GM21737 (cell line): ENCODE measurements around the gene KIFAP3.

Experiments
- ATAC-seq: cut with Tn5 transposase; IDR thresholded peaks from one replicate; pipeline ENCODE4 v1.9.1; 2021; ENCODE audit warnings: mild to moderate bottlenecking, moderate library complexity; ENCODE audit not compliant: unreplicated experiment

The KIFAP3 gene

DNA sequence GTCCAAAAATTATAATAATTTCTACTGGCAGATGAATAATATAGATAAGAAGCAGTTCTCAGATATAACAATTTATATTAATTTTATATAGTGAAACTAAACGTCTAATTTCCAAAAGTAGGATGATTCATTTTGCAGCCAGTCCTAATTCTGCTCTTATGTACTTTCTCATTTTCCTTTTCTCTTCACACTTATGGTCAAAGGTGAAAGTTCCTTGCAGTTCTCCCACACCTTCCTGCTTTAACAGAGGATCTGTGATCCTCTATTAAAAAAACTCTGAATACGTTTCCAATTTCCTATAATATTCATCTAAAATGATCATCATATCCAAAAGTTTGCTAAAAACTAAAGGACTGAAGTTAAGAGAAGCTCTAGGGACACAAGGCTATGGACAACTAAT, 78.5 kb downstream of the KIFAP3 start:
- ATAC-seq, result no peak

DNA sequence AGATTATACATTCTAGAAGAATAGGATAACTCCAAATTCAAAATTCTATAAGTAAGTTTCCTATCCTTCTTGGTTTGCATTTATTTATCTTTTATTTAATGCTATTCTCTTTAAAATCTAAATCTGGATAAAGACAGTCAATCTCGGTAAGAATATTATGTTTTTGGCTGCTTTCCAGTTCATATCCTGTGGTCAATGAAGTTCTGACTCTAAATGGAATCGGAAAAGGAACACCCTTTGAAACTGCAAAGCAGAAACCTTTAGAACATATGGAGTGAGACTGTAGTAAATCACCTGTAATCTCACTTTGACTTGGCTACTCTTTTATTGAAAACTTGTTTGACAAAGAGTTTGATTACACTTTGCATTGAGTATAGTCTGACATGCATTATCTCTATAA, 85.2 kb downstream of the KIFAP3 start:
- ATAC-seq, result no peak

DNA sequence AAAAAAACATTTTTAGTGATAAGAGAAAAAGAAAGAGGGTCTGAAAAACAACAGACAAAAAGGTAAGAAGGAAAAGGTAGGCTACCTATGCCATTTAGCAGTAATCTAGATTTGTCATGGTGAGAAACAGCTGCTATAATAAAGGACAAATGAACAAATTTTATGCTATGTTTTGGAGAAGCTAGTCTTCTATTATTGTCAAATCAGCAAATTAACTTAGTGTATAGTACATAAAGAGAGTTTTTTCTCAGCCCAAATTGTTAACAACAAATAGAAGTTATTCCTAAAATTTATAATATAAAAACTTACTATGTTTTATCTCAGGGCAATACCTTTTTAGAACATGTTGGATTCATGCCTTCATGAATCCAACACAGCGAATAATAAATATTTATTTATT, 88.7 kb downstream of the KIFAP3 start:
- ATAC-seq, result no peak

DNA sequence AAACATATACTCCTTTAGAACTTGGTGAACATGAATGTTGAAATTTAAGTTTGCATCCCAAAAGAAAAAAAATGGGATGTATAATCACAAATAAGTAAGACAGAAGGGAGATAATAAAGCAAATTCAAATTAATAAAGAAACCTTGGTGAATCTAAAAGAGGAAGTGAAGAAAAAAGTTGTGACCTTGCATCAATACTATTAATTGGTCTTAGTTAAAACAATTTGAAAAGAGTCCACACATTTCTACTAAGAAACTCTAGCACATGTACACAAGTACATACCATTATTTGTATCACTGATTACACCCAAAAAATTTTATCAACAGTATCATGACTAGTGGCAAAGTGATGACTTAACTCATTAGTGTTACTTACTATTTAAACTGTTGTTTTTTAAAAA, 100.4 kb downstream of the KIFAP3 start:
- no peak for ATAC-seq

DNA sequence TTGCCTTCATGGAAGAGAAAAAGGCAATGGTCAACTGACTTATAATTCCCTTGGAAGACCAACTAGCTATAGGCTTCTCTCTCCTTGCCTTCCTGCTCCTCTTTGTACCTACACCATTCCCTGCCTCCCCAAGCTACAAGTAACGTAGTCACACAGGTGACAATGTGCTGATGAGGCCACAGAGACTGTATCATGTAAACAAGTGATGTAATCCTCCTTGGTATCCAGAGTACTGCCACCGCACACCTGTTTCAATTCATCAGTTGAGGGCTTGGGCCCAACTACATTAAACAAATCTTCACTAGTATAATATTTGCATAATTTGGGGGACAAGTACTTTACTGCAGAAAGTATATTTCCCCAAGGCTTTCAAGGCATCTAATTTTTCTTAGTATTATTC, 104.4 kb downstream of the KIFAP3 start:
- ATAC-seq, result no peak

DNA sequence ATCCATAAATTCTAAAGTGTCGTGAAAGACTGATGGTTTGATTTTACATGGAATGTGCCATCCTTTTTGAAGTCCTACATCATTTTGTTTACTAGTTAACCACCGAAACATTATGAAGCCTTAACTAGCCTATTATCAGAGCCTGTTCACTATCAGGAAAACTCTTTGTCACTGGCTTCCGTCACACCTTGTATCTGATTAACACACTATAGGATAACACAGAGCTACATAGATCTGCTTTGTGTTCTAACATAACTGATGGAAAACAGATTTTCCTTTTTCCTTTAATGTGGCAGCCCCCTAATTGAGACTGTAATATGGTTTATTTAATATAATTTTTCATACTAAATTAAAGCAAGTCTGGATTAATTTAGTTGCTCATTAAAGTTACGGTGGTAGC, 106.3 kb downstream of the KIFAP3 start:
- ATAC-seq, result no peak

DNA sequence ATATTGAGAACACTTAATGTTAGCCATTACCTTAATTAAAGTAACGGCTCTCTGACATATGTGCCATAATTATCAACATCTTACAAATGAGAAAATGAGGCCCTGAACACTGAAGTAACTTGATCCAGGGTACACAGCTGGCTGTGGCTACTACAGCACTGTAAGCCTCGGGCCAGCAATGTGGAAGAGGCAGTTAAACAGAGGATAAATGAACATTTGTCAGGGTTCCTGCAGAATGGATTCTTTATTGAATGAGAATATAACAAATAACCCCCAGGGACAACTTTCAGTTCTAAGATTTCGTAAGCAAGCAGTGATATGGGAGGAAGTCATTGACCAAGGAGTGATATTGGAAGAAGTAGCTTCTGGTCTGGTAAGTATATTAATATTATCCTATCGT, 110.3 kb downstream of the KIFAP3 start:
- ATAC-seq, result no peak

DNA sequence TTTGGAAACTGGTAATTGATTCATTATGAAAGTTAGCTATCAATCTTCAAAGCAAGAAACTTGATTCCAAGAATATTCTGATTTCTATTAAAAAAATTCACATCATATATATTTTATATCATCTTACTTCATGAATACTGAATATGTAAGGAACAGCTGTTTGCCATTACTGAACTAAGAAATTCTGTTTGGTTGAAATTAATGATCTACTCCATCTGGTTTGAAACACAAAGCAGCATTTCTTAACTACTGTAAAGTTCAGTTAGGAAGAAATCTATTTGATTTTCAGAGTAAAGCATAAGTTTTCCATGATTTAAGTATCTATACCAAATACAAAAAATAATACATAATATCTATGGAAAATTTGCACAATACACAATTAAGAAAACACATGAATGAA, 114.8 kb downstream of the KIFAP3 start:
- ATAC-seq, result no peak

DNA sequence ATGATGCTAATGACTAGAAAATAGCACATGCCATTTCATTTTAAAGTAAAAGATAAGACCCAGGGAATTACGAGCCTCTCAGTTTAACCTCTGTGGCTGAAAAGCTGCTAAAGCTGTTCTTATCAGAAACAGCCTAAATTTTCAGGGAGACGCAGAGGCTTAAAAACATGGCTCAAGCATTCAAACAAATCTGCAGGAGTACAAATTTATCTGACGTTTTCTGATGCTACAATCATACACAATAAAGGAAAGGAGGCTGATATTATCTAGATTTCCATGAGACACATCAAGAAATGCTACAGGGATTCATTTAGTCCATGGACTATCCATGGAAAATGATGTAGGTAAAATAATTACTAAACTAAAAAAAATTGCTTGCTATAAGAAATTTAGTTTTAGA, 115.5 kb downstream of the KIFAP3 start:
- ATAC-seq, result no peak

DNA sequence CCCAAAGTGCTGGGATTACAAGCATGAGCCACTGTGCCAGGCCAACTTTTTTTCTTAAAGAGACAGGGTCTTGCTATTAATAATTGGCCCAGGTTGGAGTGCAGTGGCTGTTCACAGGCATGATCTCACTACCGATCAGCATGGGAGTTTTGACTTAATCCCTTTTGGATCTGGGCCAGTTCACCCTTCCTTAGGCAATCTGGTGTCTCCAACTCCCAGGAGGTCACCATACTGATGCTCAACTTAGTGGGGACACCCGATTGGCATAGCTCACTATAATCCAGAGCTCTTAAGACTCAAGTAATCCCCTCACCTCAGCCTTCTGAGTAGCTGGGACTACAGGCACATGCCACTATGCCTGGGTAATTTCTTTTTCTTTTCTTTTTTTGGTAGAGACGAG, 116.6 kb downstream of the KIFAP3 start:
- ATAC-seq, result no peak

DNA sequence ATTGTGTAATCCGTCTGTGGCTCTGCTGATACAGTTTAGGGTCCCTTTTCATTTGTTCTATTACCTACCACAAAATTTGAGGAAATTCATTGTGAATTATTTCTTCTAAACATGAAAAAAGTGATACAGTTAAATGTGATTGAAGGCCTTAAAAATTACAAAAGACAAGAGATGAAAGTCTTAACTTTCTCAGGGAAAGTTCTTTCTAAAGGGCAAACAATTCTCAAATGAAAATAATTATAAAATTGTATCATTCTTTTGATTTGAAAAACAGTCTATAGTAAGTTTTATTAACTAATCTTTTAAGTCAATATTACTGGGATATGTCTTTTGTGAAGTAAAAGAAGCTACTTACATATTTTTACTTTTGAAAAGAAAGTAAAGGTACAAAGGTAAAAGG, 123.4 kb downstream of the KIFAP3 start:
- ATAC-seq, result no peak

DNA sequence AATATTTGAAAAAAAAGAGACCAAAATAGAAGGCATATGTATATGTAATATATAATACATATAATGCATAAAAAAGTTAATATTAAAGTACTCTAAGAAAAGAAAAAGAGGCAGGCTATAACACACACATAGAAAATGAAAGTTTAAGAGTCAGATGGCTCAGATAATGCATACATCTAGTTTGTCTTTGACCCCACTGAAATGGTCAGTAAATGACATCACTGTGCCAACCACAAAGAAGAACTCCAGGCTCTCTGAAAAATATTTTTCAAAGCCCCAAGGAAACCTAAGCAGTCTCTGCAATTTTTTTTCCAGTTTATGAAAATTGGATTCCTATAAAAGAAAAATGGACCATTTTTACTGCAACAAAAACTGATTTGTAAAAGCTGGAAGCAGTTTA, 125.4 kb downstream of the KIFAP3 start:
- ATAC-seq, result no peak

DNA sequence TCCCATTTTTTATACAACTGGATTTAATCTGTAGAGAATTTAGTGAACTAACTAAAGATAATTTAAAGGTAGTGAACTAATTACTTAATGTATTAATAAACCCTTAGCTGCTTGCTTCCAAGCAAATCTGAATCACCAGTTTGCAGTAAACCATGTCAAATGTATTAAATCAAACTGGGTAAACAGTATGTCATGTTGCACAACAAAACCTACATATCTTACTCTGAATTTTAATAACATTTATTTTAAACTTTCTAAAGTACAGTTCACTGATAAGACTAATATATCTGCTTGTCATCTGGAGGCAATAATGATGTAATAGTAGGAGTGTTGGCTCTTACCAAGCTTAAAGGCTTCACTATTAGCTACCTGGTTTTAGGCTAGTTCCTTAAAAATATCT, 128.3 kb downstream of the KIFAP3 start:
- no peak for ATAC-seq

DNA sequence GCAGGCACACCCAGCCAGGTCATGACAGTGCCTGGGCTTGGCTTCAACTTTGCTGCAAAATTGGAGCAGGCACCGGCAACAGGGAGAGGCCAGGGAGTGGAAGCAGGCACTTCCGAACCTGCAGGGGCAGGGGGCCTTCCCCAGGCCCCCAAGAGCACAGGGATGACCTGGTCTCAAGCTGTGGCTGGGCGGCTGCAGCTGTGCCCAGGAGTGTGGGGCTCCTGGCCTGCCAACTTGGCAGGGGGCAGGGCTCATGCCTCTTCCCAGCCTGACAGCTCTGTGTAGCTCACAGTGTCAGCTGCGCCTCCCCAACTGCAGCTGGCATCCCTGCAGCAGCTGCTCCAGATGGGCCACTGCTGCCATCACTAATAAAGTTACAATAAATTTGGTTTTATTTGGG, 129.3 kb downstream of the KIFAP3 start:
- no peak for ATAC-seq

DNA sequence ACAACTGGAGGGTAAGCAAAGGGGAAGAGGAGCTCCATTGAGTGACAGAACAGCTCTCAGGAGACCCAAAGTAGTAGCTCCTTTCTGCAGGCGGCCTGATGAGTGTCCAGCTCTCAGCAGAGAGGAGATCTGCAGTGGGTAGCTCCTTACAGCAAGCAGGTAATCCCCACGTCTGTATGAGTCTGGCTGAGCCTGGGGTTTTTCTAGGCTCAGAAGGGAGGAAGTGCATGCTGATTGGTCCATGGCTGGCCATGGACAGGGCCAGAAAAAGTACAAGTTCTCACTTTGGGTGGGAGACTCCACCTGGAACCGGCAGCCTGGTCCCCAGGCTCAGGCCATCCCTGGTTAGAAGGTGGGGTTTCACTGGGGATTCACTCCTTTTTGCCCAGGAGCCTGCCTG, 129.9 kb downstream of the KIFAP3 start:
- no peak for ATAC-seq

DNA sequence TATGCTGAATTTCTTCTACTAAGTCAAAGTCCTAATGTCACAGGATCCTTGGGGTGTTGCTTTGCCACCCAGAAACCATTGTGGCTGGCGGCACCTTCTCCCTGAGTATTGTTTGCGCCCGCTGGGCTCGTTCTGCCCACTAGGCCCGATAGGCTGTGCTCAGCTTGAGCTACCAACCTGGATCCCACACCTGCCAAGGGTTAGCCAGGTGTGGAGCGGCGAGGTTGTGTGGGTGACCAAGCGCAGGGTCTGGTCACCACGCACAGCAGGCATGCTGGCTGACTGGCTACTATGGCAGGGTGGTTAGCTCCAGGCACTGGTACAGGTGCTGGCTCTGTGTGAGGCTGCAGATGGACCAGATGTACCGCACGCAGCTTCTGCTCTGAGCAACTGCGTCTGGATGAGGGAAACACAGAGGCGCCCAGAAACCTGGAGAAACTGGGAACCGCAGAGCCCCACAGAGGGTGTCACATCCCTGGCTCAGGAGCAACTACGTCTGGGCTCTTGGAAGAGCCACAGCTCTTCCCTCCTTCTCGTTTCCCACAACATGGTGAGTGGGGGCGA, 130.4 kb downstream of the KIFAP3 start:
- ATAC-seq, result no peak

DNA sequence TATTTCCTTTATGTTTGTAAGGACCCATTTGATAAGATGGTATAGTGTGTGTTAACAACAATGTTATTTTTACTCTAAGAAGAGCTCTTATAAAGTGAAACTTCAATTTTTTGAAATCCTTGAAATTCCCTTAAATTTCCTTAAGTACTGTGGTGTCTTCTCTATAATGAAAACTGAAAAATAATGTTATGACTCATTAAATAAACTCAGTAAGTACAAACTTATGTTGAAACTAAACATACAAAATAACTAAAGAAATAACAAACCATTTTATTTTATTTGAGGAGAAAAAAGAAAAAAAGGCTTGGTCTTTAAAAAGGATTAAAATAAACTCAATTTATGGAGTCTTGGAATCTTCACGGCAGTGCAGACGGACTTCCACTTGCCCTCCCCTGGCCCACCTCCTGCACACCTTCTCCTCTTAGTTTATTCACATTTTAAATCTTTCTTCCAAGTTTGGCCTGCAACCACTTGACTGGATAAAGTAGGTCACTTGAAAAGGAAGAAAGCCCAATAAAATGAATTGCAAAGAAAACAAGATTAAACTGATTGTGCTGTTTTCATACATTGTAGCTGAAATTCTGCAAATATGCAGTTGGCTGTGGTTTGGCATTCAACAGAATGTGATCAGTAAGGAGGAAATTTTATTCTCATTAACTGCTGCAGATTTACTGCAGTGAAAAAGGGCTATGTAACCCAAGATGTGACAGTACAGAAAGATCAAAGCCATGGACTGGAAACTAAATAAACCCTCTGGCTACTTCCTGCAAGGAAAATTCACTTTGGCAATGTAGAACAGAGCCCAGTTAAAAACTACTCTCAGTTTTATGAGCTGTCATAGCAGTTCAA, 132.3 kb downstream of the KIFAP3 start:
- ATAC-seq, result no peak

DNA sequence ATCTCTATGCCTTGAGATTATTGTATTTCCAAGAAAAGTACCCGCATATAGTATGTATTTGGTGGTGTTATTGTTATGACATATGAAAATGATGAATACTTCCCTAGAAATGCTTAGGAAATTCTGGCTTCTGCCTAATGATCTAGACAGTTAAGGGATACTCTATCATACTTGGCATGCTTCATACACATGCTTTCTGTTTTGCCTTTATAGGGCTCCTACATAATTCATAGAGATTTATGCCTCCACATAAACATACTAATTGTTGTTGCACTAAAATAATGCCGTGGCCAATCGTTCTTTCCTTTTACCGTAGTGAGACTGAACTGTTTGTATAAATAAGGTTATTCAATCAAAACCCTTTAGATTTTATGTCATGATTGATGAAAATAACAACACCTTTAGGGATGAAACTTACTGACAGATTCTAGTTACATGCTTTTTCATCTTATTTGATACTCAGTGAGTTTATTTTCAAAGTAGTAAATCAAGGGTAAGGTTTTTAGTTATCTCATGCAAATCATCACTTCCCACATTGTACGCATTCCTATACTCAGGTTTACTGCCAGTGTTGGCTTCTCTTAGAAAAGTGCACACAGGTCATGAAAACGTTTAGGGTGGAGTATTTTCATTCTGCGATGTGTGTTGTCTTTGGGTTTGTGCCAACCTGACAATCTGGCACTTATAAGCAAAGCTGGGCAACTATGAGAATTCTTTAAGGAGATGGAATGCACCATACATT, 140.3 kb downstream of the KIFAP3 start:
- no peak for ATAC-seq

DNA sequence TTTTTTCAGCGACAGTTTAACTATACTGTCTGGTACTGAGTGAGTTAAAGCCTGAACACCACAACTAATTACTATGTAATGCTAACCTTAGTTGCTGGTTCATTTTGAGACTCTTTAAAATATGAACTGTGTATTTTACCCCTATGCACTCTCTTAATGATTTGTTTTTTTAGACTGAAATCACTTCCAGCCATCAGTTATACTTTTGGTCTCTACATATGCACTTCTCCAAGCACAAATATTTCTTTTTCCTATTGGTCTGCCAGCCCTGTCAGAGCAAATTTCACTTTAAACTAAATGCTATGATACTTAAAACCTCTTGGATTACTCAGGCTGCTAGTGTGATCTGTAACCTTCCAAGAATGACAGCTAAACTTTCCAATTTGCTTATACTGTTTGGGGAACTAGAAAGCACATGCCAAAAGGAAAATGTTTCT, 142.7 kb downstream of the KIFAP3 start:
- no peak for ATAC-seq

DNA sequence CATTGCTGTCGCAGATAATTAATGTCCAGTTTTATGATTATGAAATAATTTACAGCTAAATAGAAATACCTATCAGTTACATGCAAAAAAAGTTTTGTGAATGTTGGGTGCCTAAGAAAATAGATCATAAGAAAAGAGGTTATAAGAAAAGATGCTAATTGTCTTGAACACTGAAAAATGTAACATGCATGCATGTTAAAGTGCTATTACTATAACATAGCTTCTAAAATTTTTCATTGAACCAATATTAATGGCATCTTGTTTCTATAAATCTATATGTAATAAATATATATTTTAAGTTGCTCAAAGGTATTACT, 145.3 kb downstream of the KIFAP3 start:
- no peak for ATAC-seq

DNA sequence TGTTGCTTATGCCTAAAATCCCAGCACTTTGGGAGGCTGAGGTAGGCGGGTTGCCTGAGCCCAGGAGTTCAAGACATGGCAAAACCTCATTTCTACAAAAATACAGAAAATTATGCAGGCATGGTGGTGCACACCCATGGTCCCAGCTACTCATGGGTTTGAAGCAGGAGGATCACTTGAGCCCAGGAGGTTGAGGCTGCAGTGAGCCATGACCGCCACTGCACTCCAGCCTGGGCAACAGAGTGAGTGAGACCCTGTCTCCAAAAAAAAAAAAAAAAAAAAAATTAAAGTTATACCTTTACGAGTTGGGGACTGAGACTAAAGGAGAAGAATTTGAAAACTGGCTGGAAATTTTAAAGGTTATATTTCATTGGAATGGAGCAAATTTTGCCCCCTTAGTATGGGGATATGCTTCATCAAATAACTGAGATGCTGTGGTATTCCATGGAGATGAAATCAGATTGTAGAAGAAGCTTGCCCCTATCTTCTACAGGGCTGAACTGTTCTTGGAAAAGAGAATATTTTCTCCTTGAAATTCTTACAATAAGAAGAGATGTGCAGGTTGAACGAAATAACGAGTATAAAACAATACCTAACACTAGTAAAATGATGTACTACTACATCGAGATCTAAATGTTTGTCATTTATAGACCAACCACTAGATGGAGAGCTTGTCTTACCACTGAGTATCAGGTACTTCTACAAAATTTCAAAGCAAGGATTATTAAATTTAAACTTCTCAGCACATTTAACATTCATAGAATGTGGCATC, 145.9 kb downstream of the KIFAP3 start:
- ATAC-seq, result no peak
